CD4-positive, alpha-beta memory T cell (primary cell): ENCODE data around the gene USP48. TPM values are rescaled to one million over a fixed set of nuclear protein-coding genes. Genes with fewer than 3 reads are reported as not detected.
A peak's percentile ranks its signal among the peaks of the same experiment; 100 is the strongest.

ENCODE experiments used
- CTCF ChIA-PET: fragments of 350-600 bp; sonication (Branson Sonifier 250); formaldehyde crosslinking; loops from one replicate; lab custom pipeline; 2021; ENCODE audit warnings: inconsistent platforms; ENCODE audit not compliant: partially characterized antibody; lab: Charles Lee
- POLR2A ChIA-PET: fragments of 350-600 bp; sonication (Branson Sonifier 250); formaldehyde crosslinking; loops from one replicate; lab custom pipeline; 2021; ENCODE audit not compliant: partially characterized antibody; lab: Charles Lee
- DNase-seq, 5 donors: peaks; one replicate each; pipeline versions ENCODE4 v3.0.0 to v3.0.0-alpha.2; 2020 to 2022; ENCODE audit warnings: mixed read lengths in 1 of 5
- H3K27ac ChIP-seq: one replicate; pipeline ENCODE4 v1.7.0; 2013; ENCODE audit warnings: low read depth, low read length
- H3K27me3 ChIP-seq: 2 replicates; pipeline ENCODE4 v1.7.0; 2013; ENCODE audit warnings: mild to moderate bottlenecking, low read length, moderate library complexity; ENCODE audit not compliant: insufficient read depth
- H3K36me3 ChIP-seq: 2 replicates; pipeline ENCODE4 v1.7.0; 2013; ENCODE audit warnings: mild to moderate bottlenecking, low read length, moderate library complexity; ENCODE audit not compliant: insufficient read depth
- H3K4me1 ChIP-seq: 2 replicates; pipeline ENCODE4 v1.7.0; 2013; ENCODE audit warnings: mild to moderate bottlenecking, low read length, moderate library complexity; ENCODE audit not compliant: insufficient read depth
- H3K4me3 ChIP-seq, 2 donors: one replicate each; pipeline ENCODE4 v1.7.0; 2013; ENCODE audit warnings: low read length in 2 of 2, mild to moderate bottlenecking in 1 of 2
- H3K9me3 ChIP-seq, 2 donors: one replicate each; pipeline ENCODE4 v1.7.0; 2013; ENCODE audit warnings: low read length in 2 of 2, control low read depth in 1 of 2; ENCODE audit not compliant: control insufficient read depth in 1 of 2
- H3K27ac Mint-ChIP-seq, 7 donors: one replicate each; pipeline ENCODE4 v1.8.0; 2020 to 2021; ENCODE audit warnings: mixed read lengths in 7 of 7, mild to moderate bottlenecking in 6 of 7, inconsistent platforms in 3 of 7, moderate library complexity in 3 of 7
- H3K27me3 Mint-ChIP-seq, 2 donors: one replicate each; pipeline ENCODE4 v1.8.0; 2020 to 2021; ENCODE audit warnings: mixed read lengths in 2 of 2
- H3K36me3 Mint-ChIP-seq, 2 donors: one replicate each; pipeline ENCODE4 v1.8.0; 2020 to 2021; ENCODE audit warnings: mixed read lengths in 2 of 2, inconsistent platforms in 1 of 2, mild to moderate bottlenecking in 1 of 2
- H3K4me1 Mint-ChIP-seq, 4 donors: one replicate each; pipeline ENCODE4 v1.8.0; 2020 to 2021; ENCODE audit warnings: mixed read lengths in 4 of 4, mild to moderate bottlenecking in 1 of 4
- H3K4me3 Mint-ChIP-seq, 8 donors: one replicate each; pipeline ENCODE4 v1.8.0; 2020 to 2021; ENCODE audit warnings: mixed read lengths in 8 of 8, mild to moderate bottlenecking in 7 of 8, moderate library complexity in 6 of 8, inconsistent platforms in 3 of 8
- H3K9me3 Mint-ChIP-seq, 8 donors: one replicate each; pipeline ENCODE4 v1.8.0; 2020 to 2021; ENCODE audit warnings: mixed read lengths in 8 of 8, mild to moderate bottlenecking in 5 of 8, inconsistent platforms in 3 of 8, moderate library complexity in 1 of 8
- intact Hi-C: fragments of 100-400 bp; cut with micrococcal nuclease; formaldehyde crosslinking; loops from one replicate; pipeline ENCODE4 v1.15.1; 2023
- polyA plus RNA-seq, 2 donors: library from polyadenylated mRNA; unstranded; fragments of 300-500 nt; fragmentation: Illumina TruSeq; gene quantifications; one replicate each; pipeline ENCODE4 v1.2.3, GENCODE V29; 2021
- total RNA-seq, 2 experiments: library from RNA; stranded (reverse); gene quantifications; one replicate each; pipeline ENCODE4 v1.2.3, GENCODE V29; 2021

The USP48 gene
- total and polyA plus RNA-seq, 4 experiments from 2014 or later: 36.1 to 117 (median 76.3) TPM

DNA sequence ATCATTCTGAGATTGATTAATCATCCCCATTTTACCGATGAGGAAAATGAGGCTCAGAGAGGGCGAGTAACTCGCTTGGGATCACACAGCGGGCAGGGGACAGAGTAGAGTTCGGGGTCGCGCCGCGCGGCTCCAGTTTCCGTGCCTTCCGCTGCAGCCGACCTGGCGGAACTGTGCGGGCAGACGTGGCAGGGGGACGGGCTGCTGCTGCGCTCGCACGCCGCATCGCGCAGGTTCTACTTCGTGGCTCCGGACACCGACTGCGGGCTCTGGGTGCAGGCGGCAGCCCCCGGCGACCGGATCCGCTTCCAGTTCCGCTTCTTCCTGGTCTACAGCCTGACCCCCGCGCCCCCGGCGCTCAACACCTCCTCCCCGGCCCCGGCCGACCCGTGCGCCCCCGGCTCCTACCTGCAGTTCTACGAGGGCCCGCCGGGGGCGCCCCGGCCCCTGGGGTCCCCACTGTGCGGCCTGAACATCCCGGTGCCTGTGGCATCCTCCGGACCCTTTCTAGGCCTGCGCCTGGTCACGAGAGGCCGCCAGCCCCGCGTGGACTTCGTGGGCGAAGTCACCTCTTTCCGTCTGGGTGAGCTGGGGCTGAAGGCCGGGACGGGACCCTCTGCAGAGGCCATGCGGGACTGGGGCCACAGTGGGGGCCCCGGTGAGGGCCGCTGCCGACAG is 31.4 kb upstream of the USP48 start:
- peaks cover 16 to 22% of the 10 kb centered on the region in 2 donors for H3K27me3 Mint-ChIP-seq
- H3K27ac Mint-ChIP-seq: no peak overlapping the region
- Histone ChIP-seq H3K4me3 (no peak overlapping the region), H3K27ac (no peak overlapping the region), H3K9me3 (no peaks in the 10 kb centered on the region), H3K4me1 (no peaks in the 10 kb centered on the region), H3K36me3 (no peaks in the 10 kb centered on the region), H3K27me3 (peaks cover 12% of the 10 kb centered on the region)
- CTCF ChIA-PET: interaction anchor here (1.0 kb wide), 1 partner anchor 149 kb away, joined by 5 read pairs; no protein-coding TSS in a partner anchor
- peak overlapping the region; percentile 31 to 80 (median 62) for H3K4me3 Mint-ChIP-seq
- peak in 4 of 5 donors; percentile 6 to 20 (median 15) for DNase-seq
- POLR2A ChIA-PET: no interaction called here
- peaks cover 0 to 9% (median 5%) of the 10 kb centered on the region in 4 donors for H3K4me1 Mint-ChIP-seq
- H3K9me3 Mint-ChIP-seq: no peaks in the 10 kb centered on the region
- intact Hi-C loops: no loop called here
- H3K36me3 Mint-ChIP-seq: no peaks in the 10 kb centered on the region

DNA sequence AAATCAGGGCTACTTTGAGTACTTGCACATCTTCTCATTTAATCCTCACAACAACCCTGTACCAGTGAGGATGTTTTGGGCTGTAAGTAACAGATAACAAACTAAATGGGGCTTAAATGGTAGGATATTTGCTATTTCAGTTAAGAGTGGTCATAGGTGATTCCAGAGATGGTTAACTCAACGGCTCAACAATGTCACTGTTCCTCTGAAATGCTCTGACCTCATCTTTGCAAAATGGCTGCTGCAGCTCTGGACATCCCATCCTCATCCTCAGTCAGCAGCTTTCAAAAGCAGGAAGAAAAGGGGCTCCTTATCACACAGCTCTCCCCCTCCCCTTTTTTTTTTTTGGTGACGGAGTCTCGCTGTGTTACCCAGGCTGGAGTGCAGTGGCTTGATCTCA is 30.6 kb upstream of the USP48 start:
- intact Hi-C loops: no loop called here
- Mint-ChIP-seq H3K27ac (no peak overlapping the region), H3K4me1 (peaks cover 0 to 8% (median 4%) of the 10 kb centered on the region in 4 donors), H3K36me3 (no peaks in the 10 kb centered on the region), H3K27me3 (peaks cover 16 to 22% of the 10 kb centered on the region in 2 donors), H3K9me3 (no peaks in the 10 kb centered on the region), H3K4me3 (peak overlapping the region in 1 of 8 donors; percentile 30)
- H3K27ac ChIP-seq: no peak overlapping the region
- H3K4me1 ChIP-seq: no peaks in the 10 kb centered on the region
- ChIA-PET CTCF (interaction anchor here (1.0 kb wide), 1 partner anchor 150 kb away, joined by 5 read pairs; no protein-coding TSS in a partner anchor), POLR2A (no interaction called here)
- H3K4me3 ChIP-seq: no peak overlapping the region
- H3K27me3 ChIP-seq: peaks cover 12% of the 10 kb centered on the region
- H3K36me3 ChIP-seq: no peaks in the 10 kb centered on the region
- H3K9me3 ChIP-seq: no peaks in the 10 kb centered on the region
- no peak for DNase-seq

DNA sequence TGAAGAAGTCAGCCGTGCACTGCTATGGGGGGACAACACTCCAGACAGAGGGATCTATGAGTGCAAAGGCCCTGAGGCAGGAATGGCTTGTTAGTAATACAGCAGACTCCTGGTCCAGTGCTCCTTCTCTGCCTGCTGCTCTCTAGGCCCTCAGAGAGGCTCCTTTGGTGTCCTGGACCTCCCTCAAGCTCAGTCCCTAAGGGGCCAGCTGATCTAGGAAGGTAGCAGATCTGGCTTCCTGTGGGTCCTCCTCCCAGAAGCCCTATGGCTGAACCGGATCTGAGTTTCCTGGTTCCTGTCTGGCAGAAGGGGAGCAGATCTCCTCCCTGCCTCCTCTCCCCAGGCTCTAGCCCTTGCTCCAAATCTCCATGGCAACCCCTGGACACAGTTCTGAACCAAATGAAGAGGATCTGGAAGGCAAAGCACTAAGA is 28.9 kb upstream of the USP48 start, which contains the start of gene LDLRAD2:
Gene LDLRAD2, plus strand, starts transcription at position 391 of the 431 bp plus-strand sequence. CDS start 187 bp downstream, outside the sequence.
- Histone ChIP-seq H3K27ac (no peak within 1 kb of the TSS), H3K4me3 (no peak within 1 kb of the TSS), H3K36me3 (no peaks in the 10 kb centered on the region), H3K9me3 (no peaks in the 10 kb centered on the region), H3K27me3 (peaks cover 12% of the 10 kb centered on the region), H3K4me1 (no peaks in the 10 kb centered on the region)
- ChIA-PET CTCF (no interaction called here), POLR2A (no interaction called here)
- no peaks in the 10 kb centered on the region for H3K36me3 Mint-ChIP-seq
- no peak within 1 kb of the TSS for H3K27ac Mint-ChIP-seq
- intact Hi-C loops: no loop called here
- H3K4me1 Mint-ChIP-seq: peaks cover 0 to 4% (median 3%) of the 10 kb centered on the region in 4 donors
- peaks cover 16 to 21% of the 10 kb centered on the region in 2 donors for H3K27me3 Mint-ChIP-seq
- no peaks in the 10 kb centered on the region for H3K9me3 Mint-ChIP-seq
- DNase-seq: no peak
- H3K4me3 Mint-ChIP-seq: peak within 1 kb of the TSS in 2 of 8 donors; percentile 36 to 46

DNA sequence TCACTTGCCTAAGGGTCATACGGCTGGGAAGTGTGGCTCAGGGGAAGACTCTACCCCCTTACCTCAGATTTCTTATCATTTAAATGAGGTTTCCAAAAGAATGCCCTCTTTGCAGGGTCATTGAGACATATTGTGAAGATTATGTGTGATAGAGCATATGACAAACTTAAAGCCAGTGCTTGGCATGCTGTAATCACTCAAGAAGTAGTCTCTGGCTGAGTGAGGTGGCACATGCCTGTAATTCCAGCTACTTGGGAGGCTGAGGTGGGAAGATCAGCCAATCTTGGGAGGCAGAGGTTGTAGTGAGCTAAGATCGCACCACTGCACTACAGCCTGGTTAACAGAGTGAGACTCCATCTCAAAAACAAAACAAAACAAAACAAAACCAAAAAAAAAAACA is 21.6 kb upstream of the USP48 start:
- H3K4me3 ChIP-seq: no peak overlapping the region
- H3K9me3 ChIP-seq: no peaks in the 10 kb centered on the region
- CTCF ChIA-PET: no interaction called here
- no peaks in the 10 kb centered on the region for H3K4me1 ChIP-seq
- no peak overlapping the region for H3K27ac ChIP-seq
- Mint-ChIP-seq H3K9me3 (no peaks in the 10 kb centered on the region), H3K36me3 (no peaks in the 10 kb centered on the region), H3K4me1 (no peaks in the 10 kb centered on the region), H3K27ac (no peak overlapping the region), H3K4me3 (no peak overlapping the region), H3K27me3 (peaks cover 0 to 2% of the 10 kb centered on the region in 2 donors)
- intact Hi-C loops: no loop called here
- no peaks in the 10 kb centered on the region for H3K27me3 ChIP-seq
- H3K36me3 ChIP-seq: no peaks in the 10 kb centered on the region
- POLR2A ChIA-PET: no interaction called here
- DNase-seq: no peak

DNA sequence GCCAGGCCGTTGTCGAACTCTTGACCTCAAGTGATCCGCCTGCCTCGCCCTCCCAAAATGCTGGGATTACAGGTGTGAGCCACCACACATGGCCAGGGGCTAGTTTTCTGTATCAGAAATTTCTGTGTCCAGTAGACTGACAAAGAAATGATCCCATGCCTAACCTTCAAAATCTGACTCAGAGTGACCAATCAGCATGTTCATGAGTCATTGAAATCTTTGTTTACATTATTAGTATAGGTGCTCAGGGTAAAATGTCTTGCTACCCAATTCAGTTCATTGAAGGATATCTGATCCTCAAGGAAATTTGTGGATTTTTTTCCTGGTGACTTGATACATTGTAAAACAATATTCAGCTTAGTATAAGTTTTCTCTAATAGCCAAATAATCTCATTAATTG is 18.2 kb upstream of the USP48 start:
- Histone ChIP-seq H3K36me3 (no peaks in the 10 kb centered on the region), H3K27ac (no peak overlapping the region), H3K9me3 (no peaks in the 10 kb centered on the region), H3K27me3 (no peaks in the 10 kb centered on the region), H3K4me3 (no peak overlapping the region), H3K4me1 (no peaks in the 10 kb centered on the region)
- intact Hi-C loops: no loop called here
- Mint-ChIP-seq H3K27me3 (peaks cover 0 to 3% of the 10 kb centered on the region in 2 donors), H3K4me3 (no peak overlapping the region), H3K27ac (no peak overlapping the region), H3K9me3 (no peaks in the 10 kb centered on the region), H3K4me1 (peaks cover 0 to 2% (median 0%) of the 10 kb centered on the region in 4 donors), H3K36me3 (no peaks in the 10 kb centered on the region)
- no peak for DNase-seq
- ChIA-PET CTCF (no interaction called here), POLR2A (no interaction called here)

- Mint-ChIP-seq H3K4me1 (peaks cover 0 to 2% (median 0%) of the 10 kb centered on the region in 4 donors), H3K4me3 (no peak overlapping the region), H3K27ac (no peak overlapping the region), H3K36me3 (no peaks in the 10 kb centered on the region), H3K27me3 (peaks cover 0 to 3% of the 10 kb centered on the region in 2 donors), H3K9me3 (peaks cover 0 to 6% (median 1%) of the 10 kb centered on the region in 8 donors)
- Histone ChIP-seq H3K4me3 (no peak overlapping the region), H3K4me1 (no peaks in the 10 kb centered on the region), H3K9me3 (no peaks in the 10 kb centered on the region), H3K27me3 (no peaks in the 10 kb centered on the region), H3K36me3 (no peaks in the 10 kb centered on the region), H3K27ac (no peak overlapping the region)
- ChIA-PET POLR2A (no interaction called here), CTCF (no interaction called here)
- no peak for DNase-seq
- intact Hi-C loops: no loop called here
Observed at GRCh38 chr1:21799730-21800129, 16.8 kb upstream of the USP48 start.

GRCh38 chr1:21795075-21795474 is 12.1 kb upstream of the USP48 start:
- Mint-ChIP-seq H3K9me3 (peaks cover 0 to 9% (median 1%) of the 10 kb centered on the region in 8 donors), H3K27ac (no peak overlapping the region), H3K4me3 (no peak overlapping the region), H3K27me3 (peaks cover 0 to 1% of the 10 kb centered on the region in 2 donors), H3K4me1 (peaks cover 0 to 3% (median 3%) of the 10 kb centered on the region in 4 donors), H3K36me3 (no peaks in the 10 kb centered on the region)
- Histone ChIP-seq H3K27me3 (no peaks in the 10 kb centered on the region), H3K4me3 (no peak overlapping the region), H3K27ac (no peak overlapping the region), H3K9me3 (no peaks in the 10 kb centered on the region), H3K36me3 (no peaks in the 10 kb centered on the region), H3K4me1 (no peaks in the 10 kb centered on the region)
- intact Hi-C loops: no loop called here
- POLR2A ChIA-PET: no interaction called here
- DNase-seq: no peak
- CTCF ChIA-PET: interaction anchor here (1.1 kb wide), 1 partner anchor 139 kb away, joined by 3 read pairs; no protein-coding TSS in a partner anchor
